Osteocyte (in vitro differentiated cells): ENCODE results near the gene PLCB4. TPM values are rescaled to one million over a fixed set of nuclear protein-coding genes. Genes with fewer than 3 reads are reported as not detected.

ENCODE experiments used
- DNase-seq: peaks from one replicate; pipeline ENCODE4 v3.0.0; 2021; ENCODE audit warnings: mixed read lengths; ENCODE audit not compliant: unreplicated experiment; ENCODE audit errors: extremely low spot score
- H3K27ac Mint-ChIP-seq: one replicate; pipeline ENCODE4 v1.8.0; 2021; ENCODE audit warnings: mild to moderate bottlenecking, mixed read lengths; ENCODE audit not compliant: unreplicated experiment
- H3K27me3 Mint-ChIP-seq: one replicate; pipeline ENCODE4 v1.8.0; 2021; ENCODE audit warnings: mixed read lengths; ENCODE audit not compliant: unreplicated experiment
- H3K36me3 Mint-ChIP-seq: one replicate; pipeline ENCODE4 v1.8.0; 2021; ENCODE audit warnings: mixed read lengths; ENCODE audit not compliant: unreplicated experiment
- H3K4me1 Mint-ChIP-seq: one replicate; pipeline ENCODE4 v1.8.0; 2021; ENCODE audit warnings: mixed read lengths; ENCODE audit not compliant: unreplicated experiment
- H3K4me3 Mint-ChIP-seq: one replicate; pipeline ENCODE4 v1.8.0; 2021; ENCODE audit warnings: mild to moderate bottlenecking, moderate library complexity, mixed read lengths; ENCODE audit not compliant: unreplicated experiment
- H3K9me3 Mint-ChIP-seq: one replicate; pipeline ENCODE4 v1.8.0; 2021; ENCODE audit warnings: mixed read lengths; ENCODE audit not compliant: unreplicated experiment
- total RNA-seq: library from RNA; stranded (reverse); gene quantifications from 2 replicates; pipeline ENCODE4 v1.2.1, GENCODE V29; 2021
- TF ChIP-seq, protein P1 (sequence below): fragments of 200-600 bp; sonication (generic); IDR thresholded peaks from 2 replicates; pipeline ENCODE4 v1.5.0; 2021; ENCODE audit warnings: antibody characterized with exemption, mild to moderate bottlenecking, moderate library complexity

The PLCB4 gene
- total RNA-seq, 1 donor from 2014 or later = 5.3 TPM

DNA sequence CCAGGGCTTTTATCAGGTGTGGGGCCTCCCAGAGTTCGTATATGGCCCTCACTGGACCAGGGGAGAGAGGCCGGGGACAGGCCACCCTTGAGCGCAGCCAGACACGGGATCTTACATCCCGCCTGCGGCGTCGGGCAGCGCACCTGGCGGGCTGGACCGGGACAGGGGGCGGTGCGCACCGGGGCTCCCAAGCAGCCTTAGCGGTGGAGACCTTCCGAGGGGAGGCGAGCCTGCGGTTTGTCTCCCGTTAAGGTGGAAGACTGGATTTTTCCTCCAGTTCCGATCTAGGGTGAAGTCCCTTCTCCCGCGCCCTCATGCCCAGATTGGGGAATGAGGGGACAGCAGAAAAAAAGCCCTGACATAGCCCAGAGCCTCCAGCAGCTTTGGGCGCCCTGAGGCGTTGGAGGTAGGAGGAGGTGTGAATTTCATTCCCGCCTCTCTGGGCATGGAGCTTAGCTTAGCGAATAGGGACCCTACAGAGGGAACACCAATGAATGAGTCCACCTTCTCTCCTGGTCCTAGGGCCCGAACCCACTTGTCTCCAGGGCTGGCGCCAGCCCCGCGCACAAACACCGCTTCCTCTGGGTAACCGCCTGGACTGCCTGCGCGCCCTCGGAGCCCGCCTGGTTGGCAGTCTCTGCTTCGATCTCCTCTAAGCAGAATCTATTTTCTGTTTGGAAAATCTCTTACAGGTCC, 438.8 kb downstream of the PLCB4 start:
- TF ChIP-seq, protein P1, sequence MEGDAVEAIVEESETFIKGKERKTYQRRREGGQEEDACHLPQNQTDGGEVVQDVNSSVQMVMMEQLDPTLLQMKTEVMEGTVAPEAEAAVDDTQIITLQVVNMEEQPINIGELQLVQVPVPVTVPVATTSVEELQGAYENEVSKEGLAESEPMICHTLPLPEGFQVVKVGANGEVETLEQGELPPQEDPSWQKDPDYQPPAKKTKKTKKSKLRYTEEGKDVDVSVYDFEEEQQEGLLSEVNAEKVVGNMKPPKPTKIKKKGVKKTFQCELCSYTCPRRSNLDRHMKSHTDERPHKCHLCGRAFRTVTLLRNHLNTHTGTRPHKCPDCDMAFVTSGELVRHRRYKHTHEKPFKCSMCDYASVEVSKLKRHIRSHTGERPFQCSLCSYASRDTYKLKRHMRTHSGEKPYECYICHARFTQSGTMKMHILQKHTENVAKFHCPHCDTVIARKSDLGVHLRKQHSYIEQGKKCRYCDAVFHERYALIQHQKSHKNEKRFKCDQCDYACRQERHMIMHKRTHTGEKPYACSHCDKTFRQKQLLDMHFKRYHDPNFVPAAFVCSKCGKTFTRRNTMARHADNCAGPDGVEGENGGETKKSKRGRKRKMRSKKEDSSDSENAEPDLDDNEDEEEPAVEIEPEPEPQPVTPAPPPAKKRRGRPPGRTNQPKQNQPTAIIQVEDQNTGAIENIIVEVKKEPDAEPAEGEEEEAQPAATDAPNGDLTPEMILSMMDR = no peak
- no peak for DNase-seq

GRCh38 chr20:9508240-9508661, 439.4 kb downstream of the PLCB4 start:
- H3K27ac Mint-ChIP-seq = no peak overlapping the region
- peaks cover 64% of the 10 kb centered on the region for H3K27me3 Mint-ChIP-seq
- no peaks in the 10 kb centered on the region for H3K36me3 Mint-ChIP-seq
- peaks cover 8% of the 10 kb centered on the region for H3K4me1 Mint-ChIP-seq
- DNase-seq = no peak
- TF ChIP-seq, protein P1 = no peak
- H3K4me3 Mint-ChIP-seq = peak overlapping the region; percentile 4
- no peaks in the 10 kb centered on the region for H3K9me3 Mint-ChIP-seq

More for the DNA sequence above, 438.8 kb downstream of the PLCB4 start:
- no peak overlapping the region for H3K27ac Mint-ChIP-seq
- peak overlapping the region; percentile 35 for H3K4me3 Mint-ChIP-seq
- H3K36me3 Mint-ChIP-seq = no peaks in the 10 kb centered on the region
- H3K27me3 Mint-ChIP-seq = peaks cover 59% of the 10 kb centered on the region
- H3K9me3 Mint-ChIP-seq = no peaks in the 10 kb centered on the region
- peaks cover 8% of the 10 kb centered on the region for H3K4me1 Mint-ChIP-seq

DNA sequence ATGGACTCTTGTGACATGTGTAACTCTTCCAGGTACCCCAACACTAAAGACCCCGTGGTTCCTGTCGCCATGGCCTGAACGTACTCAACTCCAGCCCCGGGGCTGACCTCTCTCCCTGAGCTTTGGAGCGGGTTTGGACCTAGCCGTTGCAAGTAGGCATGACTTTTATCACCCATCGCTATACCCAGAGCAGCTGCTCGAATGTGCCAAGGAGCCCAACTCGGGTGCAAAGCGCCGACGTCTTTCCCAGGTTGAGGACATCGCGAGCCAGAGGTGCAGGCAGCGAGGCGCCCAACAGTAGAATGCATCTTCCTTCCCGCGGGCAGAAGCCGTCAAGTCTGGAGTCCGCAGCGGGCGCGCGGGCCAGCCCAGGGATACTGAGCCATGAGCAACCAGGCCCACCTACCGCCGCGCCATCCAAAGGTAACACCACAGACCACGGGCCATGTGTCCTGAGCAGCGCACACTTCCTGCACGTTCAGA, 439.9 kb downstream of the PLCB4 start:
- TF ChIP-seq, protein P1 = no peak
- Mint-ChIP-seq H3K4me3 (no peak overlapping the region), H3K27me3 (peaks cover 69% of the 10 kb centered on the region), H3K27ac (no peak overlapping the region), H3K9me3 (no peaks in the 10 kb centered on the region), H3K4me1 (peaks cover 8% of the 10 kb centered on the region), H3K36me3 (no peaks in the 10 kb centered on the region)
- DNase-seq = no peak

DNA sequence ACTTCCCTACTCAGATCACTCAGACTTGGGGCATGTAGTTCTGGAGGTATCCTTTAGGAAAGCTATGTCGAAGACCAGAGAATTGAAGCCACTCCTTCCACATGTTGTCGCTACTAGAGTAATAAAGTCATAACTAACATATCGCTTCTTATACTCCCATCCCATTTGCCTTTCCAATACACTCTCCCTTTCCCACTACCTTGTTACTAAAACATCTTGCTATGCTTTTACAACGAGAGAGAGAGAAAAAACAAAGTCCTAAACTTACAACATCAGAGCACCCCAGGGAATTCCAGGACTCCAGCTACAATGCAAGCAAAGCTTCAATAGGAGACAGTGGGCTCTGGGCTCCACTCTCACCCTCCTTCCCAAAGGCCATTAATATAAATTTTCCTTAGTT, 440.4 kb downstream of the PLCB4 start:
- Mint-ChIP-seq H3K4me3 (no peak overlapping the region), H3K36me3 (no peaks in the 10 kb centered on the region), H3K27me3 (peaks cover 74% of the 10 kb centered on the region), H3K4me1 (peaks cover 11% of the 10 kb centered on the region), H3K27ac (no peak overlapping the region), H3K9me3 (no peaks in the 10 kb centered on the region)
- TF ChIP-seq, protein P1 = no peak
- no peak for DNase-seq

DNA sequence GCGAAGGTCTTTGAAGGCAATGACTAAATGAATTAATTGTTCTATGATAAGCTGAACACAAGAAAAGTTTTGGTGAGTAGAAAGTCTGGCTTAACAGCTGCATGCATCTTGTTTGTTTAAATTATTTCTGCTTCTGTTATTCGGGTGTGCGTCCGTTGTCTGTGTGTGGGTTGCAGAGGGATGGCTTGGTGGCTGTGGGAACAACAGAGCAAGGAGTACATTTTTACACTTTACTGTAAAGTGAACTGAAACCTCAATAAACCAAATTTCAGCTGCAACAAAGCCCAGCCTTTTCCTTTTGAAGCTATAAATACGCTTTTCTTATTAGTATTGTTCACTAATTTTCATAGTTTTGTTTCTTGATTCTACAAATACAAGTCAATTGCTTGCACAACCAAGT, 442.0 kb downstream of the PLCB4 start:
- no peaks in the 10 kb centered on the region for H3K36me3 Mint-ChIP-seq
- peaks cover 28% of the 10 kb centered on the region for H3K4me1 Mint-ChIP-seq
- no peak overlapping the region for H3K4me3 Mint-ChIP-seq
- no peaks in the 10 kb centered on the region for H3K9me3 Mint-ChIP-seq
- H3K27me3 Mint-ChIP-seq = peaks cover 86% of the 10 kb centered on the region
- no peak overlapping the region for H3K27ac Mint-ChIP-seq
- TF ChIP-seq, protein P1 = no peak
- no peak for DNase-seq
